KMS-11 (cell line): ENCODE data around the gene FNIP1.
"Not testable (repeated sequence)": the region's sequence is repeated elsewhere in the genome, so short reads cannot be mapped to it uniquely, and the experiment has no call there.

ENCODE experiments used
- H2AFZ ChIP-seq: fragments of 200-600 bp; sonication (generic); 2 replicates; pipeline ENCODE4 v1.6.1; 2016; ENCODE audit warnings: antibody characterized with exemption, mixed run types, low read depth
- H3K27ac ChIP-seq: fragments of 200-600 bp; sonication (generic); 2 replicates; pipeline ENCODE4 v1.6.1; 2016; ENCODE audit warnings: mild to moderate bottlenecking, mixed run types
- H3K27me3 ChIP-seq: fragments of 200-600 bp; sonication (generic); 2 replicates; pipeline ENCODE4 v1.6.1; 2017; ENCODE audit warnings: mild to moderate bottlenecking, low read depth, mixed run types, moderate library complexity; ENCODE audit not compliant: insufficient read depth
- H3K36me3 ChIP-seq: fragments of 200-600 bp; sonication (generic); 2 replicates; pipeline ENCODE4 v1.6.1; 2017; ENCODE audit warnings: mild to moderate bottlenecking, mixed run types; ENCODE audit not compliant: insufficient read depth
- H3K4me1 ChIP-seq: fragments of 200-600 bp; sonication (generic); 2 replicates; pipeline ENCODE4 v1.6.1; 2016; ENCODE audit warnings: mild to moderate bottlenecking, low read depth, mixed run types; ENCODE audit not compliant: poor library complexity, severe bottlenecking
- H3K4me2 ChIP-seq: fragments of 200-600 bp; sonication (generic); 2 replicates; pipeline ENCODE4 v1.7.0; 2016; ENCODE audit warnings: mild to moderate bottlenecking, mixed run types
- H3K4me3 ChIP-seq: fragments of 200-600 bp; sonication (generic); IDR thresholded peaks from 2 replicates; pipeline ENCODE4 v1.6.1; 2017; ENCODE audit warnings: low read depth, low read length, mixed read lengths; ENCODE audit not compliant: insufficient read depth
- H3K79me2 ChIP-seq: fragments of 200-600 bp; sonication (generic); 2 replicates; pipeline ENCODE4 v1.6.1; 2016; ENCODE audit warnings: low read depth, mixed run types; ENCODE audit not compliant: insufficient read depth
- H3K9ac ChIP-seq: fragments of 200-600 bp; sonication (generic); 2 replicates; pipeline ENCODE4 v1.6.1; 2016; ENCODE audit warnings: mild to moderate bottlenecking, mixed run types
- H4K20me1 ChIP-seq: fragments of 200-600 bp; sonication (generic); 2 replicates; pipeline ENCODE4 v1.6.1; 2016; ENCODE audit warnings: mild to moderate bottlenecking, mixed run types; ENCODE audit not compliant: insufficient read depth
- CTCF ChIP-seq: fragments of 200-600 bp; sonication (generic); conservative IDR thresholded peaks from 2 replicates; pipeline ENCODE4 v1.6.1; 2017; ENCODE audit warnings: low read depth, mild to moderate bottlenecking, antibody characterized with exemption, low read length, moderate library complexity, mixed read lengths

FNIP1 gene

GRCh38 chr5:131595088-131596033 lies 201.5 kb downstream of the FNIP1 start:
- Histone ChIP-seq H3K36me3 (no peaks in the 10 kb centered on the region), H3K9ac (no peak overlapping the region), H3K79me2 (peaks cover 8% of the 10 kb centered on the region; the same call in 1 of the 2 replicates), H4K20me1 (no peaks in the 10 kb centered on the region), H3K4me2 (no peak overlapping the region), H3K4me1 (peaks cover 15% of the 10 kb centered on the region), H3K27ac (no peak overlapping the region), H3K27me3 (no peaks in the 10 kb centered on the region), H2AFZ (no peak overlapping the region), H3K4me3 (no peak overlapping the region)
- no peak for TF ChIP-seq CTCF

DNA sequence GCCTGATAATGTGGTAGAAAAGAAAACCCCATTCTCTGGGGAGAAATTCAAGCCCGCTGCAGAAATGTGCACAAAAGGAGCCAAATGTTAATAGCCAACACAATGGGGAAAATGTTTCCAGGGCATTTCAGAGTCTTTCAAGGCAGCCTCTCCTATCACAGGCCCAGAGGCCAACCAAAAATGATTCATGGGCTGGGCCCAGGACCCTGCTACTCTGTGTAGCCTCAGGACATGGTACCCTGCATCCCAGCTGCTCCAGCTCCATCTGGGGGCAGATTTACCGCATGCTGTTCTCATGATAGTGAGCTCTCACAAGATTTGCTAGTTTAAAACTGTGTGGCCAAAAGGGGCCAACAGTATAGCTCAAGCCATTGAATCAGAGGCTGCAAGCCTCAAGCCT lies 202.9 kb downstream of the FNIP1 start:
- Histone ChIP-seq H3K27ac (no peak overlapping the region), H4K20me1 (no peaks in the 10 kb centered on the region), H3K9ac (no peak overlapping the region), H3K36me3 (no peaks in the 10 kb centered on the region), H3K79me2 (peaks cover 8% of the 10 kb centered on the region; the same call in 1 of the 2 replicates), H3K27me3 (no peaks in the 10 kb centered on the region), H3K4me1 (peaks cover 15% of the 10 kb centered on the region), H3K4me3 (no peak overlapping the region), H2AFZ (no peak overlapping the region), H3K4me2 (no peak overlapping the region)
- no peak for TF ChIP-seq CTCF

GRCh38 chr5:131593436-131593835 lies 203.4 kb downstream of the FNIP1 start:
- not testable (repeated sequence) for H4K20me1 ChIP-seq, H3K27ac ChIP-seq, H3K36me3 ChIP-seq, H2AFZ ChIP-seq, H3K27me3 ChIP-seq, H3K9ac ChIP-seq, H3K4me3 ChIP-seq, H3K4me2 ChIP-seq, H3K79me2 ChIP-seq
- peaks cover 15% of the 10 kb centered on the region for H3K4me1 ChIP-seq
